Parathyroid adenoma (tissue), 2 donors: ENCODE data around the gene WDR81.

ENCODE experiments used
- H2AFZ ChIP-seq: fragments of 300-600 bp; sonication (generic); one replicate; pipeline ENCODE4 v1.7.0; 2017; ENCODE audit warnings: antibody characterized with exemption, mild to moderate bottlenecking
- H3K27ac ChIP-seq: fragments of 300-600 bp; sonication (generic); one replicate; pipeline ENCODE4 v1.7.0; 2017
- H3K27me3 ChIP-seq: fragments of 300-600 bp; sonication (generic); one replicate; pipeline ENCODE4 v1.7.0; 2017; ENCODE audit warnings: low read length; ENCODE audit not compliant: control insufficient read depth, insufficient read depth
- H3K36me3 ChIP-seq: fragments of 300-600 bp; sonication (generic); one replicate; pipeline ENCODE4 v1.7.0; 2017; ENCODE audit warnings: low read length; ENCODE audit not compliant: control insufficient read depth, insufficient read depth
- H3K4me1 ChIP-seq: fragments of 300-600 bp; sonication (generic); one replicate; pipeline ENCODE4 v1.7.0; 2017; ENCODE audit warnings: control low read depth
- H3K4me2 ChIP-seq: fragments of 300-600 bp; sonication (generic); one replicate; pipeline ENCODE4 v1.7.0; 2017; ENCODE audit warnings: low read length
- H3K4me3 ChIP-seq: fragments of 300-600 bp; sonication (generic); one replicate; pipeline ENCODE4 v1.7.0; 2017; ENCODE audit warnings: low read depth, low read length
- H3K79me2 ChIP-seq: fragments of 300-600 bp; sonication (generic); one replicate; pipeline ENCODE4 v1.7.0; 2017; ENCODE audit warnings: control low read depth
- H3K9ac ChIP-seq: fragments of 300-600 bp; sonication (generic); one replicate; pipeline ENCODE4 v1.7.0; 2017; ENCODE audit warnings: mild to moderate bottlenecking
- H3K9me3 ChIP-seq: fragments of 300-600 bp; sonication (generic); one replicate; pipeline ENCODE4 v1.7.0; 2017; ENCODE audit warnings: low read length; ENCODE audit not compliant: control insufficient read depth
- TF ChIP-seq, protein P1 (sequence below): fragments of 300-600 bp; sonication (generic); IDR thresholded peaks from one replicate; pipeline ENCODE4 v1.7.0; 2017; ENCODE audit warnings: antibody characterized with exemption, mild to moderate bottlenecking
- donor health status: primary hyperparathyroidism.

Gene WDR81

DNA sequence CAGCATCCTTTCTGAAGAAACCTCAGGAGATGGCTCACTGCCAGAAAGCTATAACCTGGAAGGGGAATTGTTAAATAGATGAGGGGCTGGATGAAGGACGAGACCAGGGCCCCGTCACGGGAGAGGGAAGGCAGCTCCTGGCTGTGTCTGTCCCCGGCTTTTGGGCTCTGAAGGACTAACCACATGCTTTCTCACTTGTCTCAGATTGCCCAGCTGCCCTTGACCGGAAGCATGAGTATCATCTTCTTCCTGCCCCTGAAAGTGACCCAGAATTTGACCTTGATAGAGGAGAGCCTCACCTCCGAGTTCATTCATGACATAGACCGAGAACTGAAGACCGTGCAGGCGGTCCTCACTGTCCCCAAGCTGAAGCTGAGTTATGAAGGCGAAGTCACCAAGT lies 51.8 kb downstream of the WDR81 start:
- no peaks in the 10 kb centered on the region for H3K4me1 ChIP-seq
- no peaks in the 10 kb centered on the region for H3K79me2 ChIP-seq
- no peak overlapping the region for H3K4me2 ChIP-seq
- H2AFZ ChIP-seq, result no peak overlapping the region
- no peaks in the 10 kb centered on the region for H3K36me3 ChIP-seq
- H3K27ac ChIP-seq, result no peak overlapping the region
- TF ChIP-seq, protein P1, sequence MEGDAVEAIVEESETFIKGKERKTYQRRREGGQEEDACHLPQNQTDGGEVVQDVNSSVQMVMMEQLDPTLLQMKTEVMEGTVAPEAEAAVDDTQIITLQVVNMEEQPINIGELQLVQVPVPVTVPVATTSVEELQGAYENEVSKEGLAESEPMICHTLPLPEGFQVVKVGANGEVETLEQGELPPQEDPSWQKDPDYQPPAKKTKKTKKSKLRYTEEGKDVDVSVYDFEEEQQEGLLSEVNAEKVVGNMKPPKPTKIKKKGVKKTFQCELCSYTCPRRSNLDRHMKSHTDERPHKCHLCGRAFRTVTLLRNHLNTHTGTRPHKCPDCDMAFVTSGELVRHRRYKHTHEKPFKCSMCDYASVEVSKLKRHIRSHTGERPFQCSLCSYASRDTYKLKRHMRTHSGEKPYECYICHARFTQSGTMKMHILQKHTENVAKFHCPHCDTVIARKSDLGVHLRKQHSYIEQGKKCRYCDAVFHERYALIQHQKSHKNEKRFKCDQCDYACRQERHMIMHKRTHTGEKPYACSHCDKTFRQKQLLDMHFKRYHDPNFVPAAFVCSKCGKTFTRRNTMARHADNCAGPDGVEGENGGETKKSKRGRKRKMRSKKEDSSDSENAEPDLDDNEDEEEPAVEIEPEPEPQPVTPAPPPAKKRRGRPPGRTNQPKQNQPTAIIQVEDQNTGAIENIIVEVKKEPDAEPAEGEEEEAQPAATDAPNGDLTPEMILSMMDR, result no peak
- no peak overlapping the region for H3K4me3 ChIP-seq
- H3K27me3 ChIP-seq, result no peaks in the 10 kb centered on the region
- H3K9ac ChIP-seq, result no peak overlapping the region
- no peaks in the 10 kb centered on the region for H3K9me3 ChIP-seq

DNA sequence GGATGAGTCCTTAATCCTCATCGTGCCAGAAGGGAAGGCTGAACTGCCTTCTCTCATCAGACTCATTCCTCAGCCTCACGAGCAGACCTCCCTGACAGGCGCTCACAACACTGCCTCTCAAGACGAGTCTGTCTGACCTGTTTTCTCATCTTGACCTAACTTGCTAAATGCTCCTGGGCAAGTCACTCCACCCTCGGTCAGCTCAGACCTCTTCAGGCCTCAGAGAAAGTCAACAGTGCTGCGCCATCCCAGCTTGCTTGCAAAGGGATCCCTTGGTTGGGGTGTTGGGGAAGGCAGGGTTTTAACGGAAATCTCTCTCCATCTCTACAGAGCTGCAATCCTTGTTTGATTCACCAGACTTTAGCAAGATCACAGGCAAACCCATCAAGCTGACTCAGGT lies 52.4 kb downstream of the WDR81 start:
- no peak overlapping the region for H3K27ac ChIP-seq
- H3K4me1 ChIP-seq, result no peaks in the 10 kb centered on the region

DNA sequence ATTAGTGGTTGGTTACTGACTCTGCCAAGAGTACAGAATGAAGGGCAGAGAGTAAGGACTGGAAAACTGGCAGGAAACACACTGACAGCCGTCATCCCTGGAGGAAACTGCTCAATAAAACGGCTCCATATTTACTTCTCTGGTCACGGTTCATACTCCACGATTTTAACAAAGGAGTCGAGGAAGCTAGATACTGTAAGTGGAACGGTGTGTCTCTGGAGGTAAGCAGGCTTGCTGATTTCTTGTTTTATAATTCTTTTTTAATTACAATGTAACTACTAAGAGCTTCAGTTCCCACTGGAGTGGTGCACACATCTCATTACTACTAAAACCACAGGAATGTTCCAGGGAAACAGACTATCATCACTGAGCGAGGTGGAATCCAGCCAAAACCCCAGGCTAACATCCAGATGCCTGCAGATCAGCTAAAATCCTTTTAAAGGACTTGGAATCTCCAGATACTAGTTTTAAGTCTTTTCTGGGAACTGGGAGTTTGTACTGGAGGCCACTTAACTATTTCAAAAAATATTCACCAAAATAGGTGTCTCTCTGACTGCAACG lies 55.1 kb downstream of the WDR81 start:
- Histone ChIP-seq H3K79me2 (no peaks in the 10 kb centered on the region), H3K9ac (no peak overlapping the region), H3K4me3 (no peak overlapping the region), H3K27ac (peak overlapping the region; percentile 64), H2AFZ (no peak overlapping the region), H3K4me1 (no peaks in the 10 kb centered on the region), H3K36me3 (no peaks in the 10 kb centered on the region), H3K4me2 (no peak overlapping the region), H3K27me3 (no peaks in the 10 kb centered on the region), H3K9me3 (no peaks in the 10 kb centered on the region)
- TF ChIP-seq, protein P1, result no peak

More for the DNA sequence above, 52.4 kb downstream of the WDR81 start:
- Histone ChIP-seq H3K79me2 (no peaks in the 10 kb centered on the region), H2AFZ (no peak overlapping the region), H3K4me2 (no peak overlapping the region), H3K9ac (no peak overlapping the region), H3K36me3 (no peaks in the 10 kb centered on the region), H3K4me3 (no peak overlapping the region), H3K27me3 (no peaks in the 10 kb centered on the region), H3K9me3 (no peaks in the 10 kb centered on the region)
- TF ChIP-seq, protein P1, result no peak

DNA sequence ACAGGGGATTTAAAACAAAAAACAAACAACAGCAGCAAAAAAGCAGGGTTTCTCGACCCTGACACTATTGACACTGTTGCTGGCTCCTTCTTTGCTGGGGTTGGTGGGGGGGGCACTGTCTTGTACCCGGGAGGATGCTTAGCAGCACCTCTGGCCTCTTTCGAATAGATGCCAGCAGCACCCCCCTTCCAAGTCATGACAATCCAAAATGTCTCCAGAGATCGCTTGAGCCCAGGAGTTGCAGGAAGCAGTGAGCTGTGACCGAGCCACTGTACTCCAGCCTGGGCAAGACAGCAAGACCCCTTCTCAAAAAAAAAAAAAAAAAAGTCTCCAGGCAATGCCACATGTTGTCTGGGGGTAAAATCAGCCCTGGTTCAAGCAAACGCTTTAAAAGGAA lies 57.7 kb downstream of the WDR81 start:
- Histone ChIP-seq H2AFZ (no peak overlapping the region), H3K27ac (peak overlapping the region; percentile 57), H3K4me2 (no peak overlapping the region), H3K27me3 (no peaks in the 10 kb centered on the region), H3K4me3 (no peak overlapping the region), H3K36me3 (no peaks in the 10 kb centered on the region), H3K9ac (no peak overlapping the region), H3K9me3 (no peaks in the 10 kb centered on the region), H3K4me1 (no peaks in the 10 kb centered on the region), H3K79me2 (no peaks in the 10 kb centered on the region)
- TF ChIP-seq, protein P1, result no peak

DNA sequence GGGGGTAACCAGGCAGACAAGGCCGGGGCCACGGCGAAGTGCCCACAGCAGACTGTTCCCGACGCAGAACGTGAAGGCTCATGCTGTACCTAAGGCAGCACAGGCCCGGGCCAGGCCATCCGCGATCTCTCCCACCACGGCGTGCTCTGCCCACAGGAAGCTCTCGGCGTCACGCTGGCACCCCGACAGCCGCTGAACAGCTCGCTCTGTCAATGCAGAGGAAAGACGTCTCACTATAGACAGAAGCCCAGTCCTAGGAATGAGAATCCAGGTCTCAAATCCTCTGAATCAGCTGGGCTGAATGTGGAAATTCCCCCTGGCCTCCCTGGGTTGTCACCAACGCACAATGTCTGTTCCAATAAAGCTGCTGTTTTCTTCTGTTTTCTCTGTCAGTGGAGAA lies 58.8 kb downstream of the WDR81 start:
- peak overlapping the region; percentile 7 for H2AFZ ChIP-seq
- no peaks in the 10 kb centered on the region for H3K79me2 ChIP-seq
- H3K4me2 ChIP-seq, result no peak overlapping the region
- no peaks in the 10 kb centered on the region for H3K36me3 ChIP-seq
- peak overlapping the region; percentile 76 for H3K27ac ChIP-seq
- TF ChIP-seq, protein P1, result no peak
- no peaks in the 10 kb centered on the region for H3K4me1 ChIP-seq
- no peaks in the 10 kb centered on the region for H3K9me3 ChIP-seq
- H3K9ac ChIP-seq, result no peak overlapping the region
- no peak overlapping the region for H3K4me3 ChIP-seq
- no peaks in the 10 kb centered on the region for H3K27me3 ChIP-seq
